ENCODE data around the gene LATS2.

GRCh38 chr13:21075379-21076249 is 14.2 kb upstream of the LATS2 start:
- TF ChIP-seq ARNT (IDR thresholded peaks at IDR 0.05): no peak
- no peak for TF ChIP-seq SUZ12 (IDR thresholded peaks at IDR 0.05)
- TF ChIP-seq FOXA1 (IDR thresholded peaks at IDR 0.05): no peak
- no peak for TF ChIP-seq ZNF384 (IDR thresholded peaks at IDR 0.05)
- no peak for TF ChIP-seq ELF4 (IDR thresholded peaks at IDR 0.05)
- TF ChIP-seq HDGF (IDR thresholded peaks at IDR 0.05; ENCODE audit: borderline replicate concordance): no peak
- no peak for TF ChIP-seq FOXM1 (IDR thresholded peaks at IDR 0.05; ENCODE audit: borderline replicate concordance)
- no peak for TF ChIP-seq PKNOX1 (IDR thresholded peaks at IDR 0.05)
- no peak for TF ChIP-seq CTBP1 (IDR thresholded peaks at IDR 0.05; ENCODE audit: borderline replicate concordance)
- no peak for TF ChIP-seq NFRKB (IDR thresholded peaks at IDR 0.05)
